Central memory CD8-positive, alpha-beta T cell (primary cell): Measurements from ENCODE around the gene MYCBP2.
"Not testable (repeated sequence)": the region's sequence is repeated elsewhere in the genome, so short reads cannot be mapped to it uniquely, and the experiment has no call there.

Experiments used
- ATAC-seq: fragments of 150-1000 bp; cut with Tn5 transposase; replicated peaks from 2 replicates; pipeline ENCODE4 v1.10.0; 2022; ENCODE audit warnings: mild to moderate bottlenecking, moderate FRiP score, moderate number of reproducible peaks; ENCODE audit not compliant: poor library complexity, severe bottlenecking; ENCODE audit errors: extremely low read depth
- DNase-seq, 2 donors: peaks; one replicate each; pipeline ENCODE4 v3.0.0; 2021; ENCODE audit warnings: low spot score in 2 of 2
- H3K27ac Mint-ChIP-seq: one replicate; pipeline ENCODE4 v1.8.0; 2022; ENCODE audit warnings: low read depth, mild to moderate bottlenecking, moderate library complexity, mixed read lengths
- H3K27me3 Mint-ChIP-seq: one replicate; pipeline ENCODE4 v1.8.0; 2022; ENCODE audit warnings: mixed read lengths
- H3K36me3 Mint-ChIP-seq: one replicate; pipeline ENCODE4 v1.8.0; 2022; ENCODE audit warnings: mild to moderate bottlenecking, moderate library complexity, mixed read lengths; ENCODE audit not compliant: insufficient read depth
- H3K4me1 Mint-ChIP-seq: one replicate; pipeline ENCODE4 v1.8.0; 2022; ENCODE audit warnings: mixed read lengths
- H3K4me3 Mint-ChIP-seq: one replicate; pipeline ENCODE4 v1.8.0; 2022; ENCODE audit warnings: mild to moderate bottlenecking, moderate library complexity, mixed read lengths
- H3K9me3 Mint-ChIP-seq: one replicate; pipeline ENCODE4 v1.8.0; 2022; ENCODE audit warnings: mixed read lengths

Gene MYCBP2

DNA sequence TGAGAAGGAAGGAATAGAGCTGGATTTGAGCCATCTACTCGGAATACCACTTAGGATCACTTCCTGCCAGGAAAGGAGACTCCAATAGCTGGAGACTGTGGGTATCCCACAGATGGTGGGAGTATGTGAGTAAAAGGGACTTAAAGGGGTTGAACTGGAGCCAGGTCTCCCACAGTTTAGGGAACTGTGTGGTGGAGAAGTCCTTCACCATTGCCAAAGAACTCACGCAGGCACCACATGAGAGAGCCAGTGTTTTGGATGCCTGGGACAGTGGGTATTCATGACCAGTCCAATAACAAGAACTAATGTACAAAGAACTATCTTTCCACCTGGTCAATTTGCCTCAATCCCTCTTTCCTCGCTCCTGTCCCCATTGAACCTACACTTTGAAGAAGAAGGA, 24.4 kb upstream of the MYCBP2 start:
- Mint-ChIP-seq H3K9me3 (no peaks in the 10 kb centered on the region), H3K27ac (no peak overlapping the region), H3K27me3 (no peaks in the 10 kb centered on the region), H3K36me3 (no peaks in the 10 kb centered on the region), H3K4me1 (peaks cover 12% of the 10 kb centered on the region), H3K4me3 (no peak overlapping the region)
- DNase-seq (no peak), ATAC-seq (no peak)

DNA sequence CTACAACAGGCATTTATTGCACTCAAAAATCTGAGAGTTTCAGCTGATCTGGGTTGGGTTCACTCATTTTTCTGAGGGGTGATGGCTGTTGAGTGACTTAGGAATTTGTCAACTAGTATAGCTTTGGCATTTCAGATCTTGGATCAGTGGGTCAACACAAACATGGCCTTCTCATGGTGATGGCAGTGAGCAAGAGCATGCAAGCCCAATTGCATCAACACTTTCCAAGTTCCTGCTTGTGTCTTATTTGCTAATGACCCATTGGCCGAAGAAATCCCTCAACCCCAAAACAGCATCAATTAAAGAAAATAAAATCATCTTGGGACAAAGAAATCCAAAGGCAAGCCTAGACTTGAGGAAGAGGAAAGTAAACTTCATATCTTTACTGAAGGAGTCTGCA, 23.9 kb upstream of the MYCBP2 start:
- no peak overlapping the region for H3K27ac Mint-ChIP-seq
- H3K4me1 Mint-ChIP-seq = peaks cover 12% of the 10 kb centered on the region
- ATAC-seq = no peak

DNA sequence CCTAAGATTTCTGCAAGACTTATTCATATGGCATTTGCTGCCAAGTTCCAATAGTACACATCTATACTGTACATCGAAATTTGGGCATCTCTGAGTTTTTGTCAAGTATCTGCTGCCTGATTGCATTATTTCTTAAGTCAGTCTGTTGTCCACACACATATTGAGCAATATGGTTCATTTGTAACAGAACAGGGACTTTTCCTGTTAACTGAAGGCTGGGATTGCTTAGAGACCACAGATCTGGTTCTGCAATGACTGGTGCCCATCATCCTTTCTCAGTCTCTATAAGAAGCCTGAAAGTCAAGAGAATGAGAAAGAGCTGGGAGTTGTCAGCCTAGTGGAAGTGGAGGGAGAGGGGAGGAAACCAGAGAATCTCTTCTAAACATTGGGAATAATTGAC, 22.5 kb upstream of the MYCBP2 start:
- H3K27me3 Mint-ChIP-seq = no peaks in the 10 kb centered on the region
- ATAC-seq (no peak), DNase-seq (no peak)
- peaks cover 18% of the 10 kb centered on the region for H3K4me1 Mint-ChIP-seq
- no peaks in the 10 kb centered on the region for H3K36me3 Mint-ChIP-seq
- H3K9me3 Mint-ChIP-seq = no peaks in the 10 kb centered on the region
- H3K27ac Mint-ChIP-seq = no peak overlapping the region
- H3K4me3 Mint-ChIP-seq = no peak overlapping the region

More for the DNA sequence above, 23.9 kb upstream of the MYCBP2 start:
- H3K36me3 Mint-ChIP-seq = no peaks in the 10 kb centered on the region
- no peaks in the 10 kb centered on the region for H3K27me3 Mint-ChIP-seq
- no peaks in the 10 kb centered on the region for H3K9me3 Mint-ChIP-seq
- no peak overlapping the region for H3K4me3 Mint-ChIP-seq
- DNase-seq = no peak

DNA sequence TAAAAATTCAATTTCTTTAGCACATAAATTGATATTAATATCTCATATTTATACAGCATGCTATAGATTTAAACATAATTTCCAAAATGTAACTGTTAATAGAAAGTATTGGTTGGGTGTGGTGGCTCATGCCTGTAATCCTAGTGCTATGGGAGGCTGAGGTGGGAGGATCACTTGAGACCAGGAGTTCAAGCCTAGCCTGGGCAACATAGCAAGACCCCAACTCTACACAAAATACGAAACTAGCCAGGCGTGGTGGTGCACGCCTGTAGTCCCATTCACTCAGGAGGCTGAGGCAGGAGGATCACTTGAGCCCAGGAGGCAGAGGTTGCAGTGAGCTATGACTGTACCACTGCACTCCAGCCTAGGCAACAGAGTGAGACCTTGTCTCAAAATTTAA, 20.5 kb upstream of the MYCBP2 start:
- H3K36me3 Mint-ChIP-seq, H3K27ac Mint-ChIP-seq, H3K9me3 Mint-ChIP-seq, H3K4me1 Mint-ChIP-seq, H3K4me3 Mint-ChIP-seq, H3K27me3 Mint-ChIP-seq, ATAC-seq, DNase-seq: not testable (repeated sequence)

DNA sequence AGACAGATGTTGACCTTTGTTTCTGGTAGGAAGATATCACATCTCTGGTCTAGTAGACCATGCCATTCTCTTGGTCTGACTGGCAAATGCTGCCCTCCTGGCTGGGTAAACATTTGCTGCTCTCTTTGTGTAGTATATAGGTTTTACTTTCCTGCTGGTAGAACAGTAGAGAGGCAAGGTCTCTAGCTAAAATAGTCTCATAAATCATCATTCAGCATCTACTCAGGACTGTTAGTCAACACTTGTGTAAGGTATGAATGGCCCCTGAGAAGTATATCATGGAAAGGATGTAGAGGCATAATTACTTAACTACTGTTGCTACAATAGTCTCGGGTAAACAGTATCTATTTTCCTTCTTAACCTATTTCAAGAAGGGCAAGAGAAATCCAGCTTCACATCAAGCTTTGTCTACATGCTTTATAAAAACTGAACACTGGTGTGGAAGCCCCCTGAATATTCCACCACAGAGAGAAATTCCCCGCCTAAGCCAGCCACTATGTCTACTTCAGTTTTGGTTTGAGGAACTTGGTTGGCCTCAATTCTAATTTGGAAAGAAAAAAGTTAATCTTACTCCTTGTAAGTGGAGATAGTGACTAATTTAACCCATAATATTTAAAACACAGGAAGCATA, 18.4 kb upstream of the MYCBP2 start:
- H3K4me3 Mint-ChIP-seq = peak overlapping the region; percentile 37
- H3K27me3 Mint-ChIP-seq = no peaks in the 10 kb centered on the region
- no peaks in the 10 kb centered on the region for H3K9me3 Mint-ChIP-seq
- H3K27ac Mint-ChIP-seq = peak overlapping the region; percentile 77
- peak; percentile 86 for ATAC-seq
- DNase-seq = no peak
- peaks cover 7% of the 10 kb centered on the region for H3K4me1 Mint-ChIP-seq
- no peaks in the 10 kb centered on the region for H3K36me3 Mint-ChIP-seq

DNA sequence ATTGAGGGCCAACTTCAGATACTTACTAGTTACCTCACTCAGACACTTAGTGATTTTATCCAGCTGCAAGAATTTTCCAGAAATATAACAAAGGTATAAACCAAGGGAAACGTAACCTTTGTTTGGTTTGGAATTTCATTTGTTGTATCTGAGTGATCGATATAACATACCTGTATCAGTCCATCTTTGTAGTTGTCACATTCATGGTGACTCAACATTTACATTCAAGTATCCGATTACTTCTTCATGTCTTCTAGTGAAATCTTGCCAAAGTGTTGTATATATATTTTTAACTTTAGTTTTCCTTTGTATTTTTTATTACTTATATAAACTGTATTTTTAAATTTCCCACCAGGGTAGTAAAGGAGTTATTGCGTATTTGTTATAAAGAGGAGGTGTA, 16.9 kb upstream of the MYCBP2 start:
- ATAC-seq = no peak
- peaks cover 7% of the 10 kb centered on the region for H3K4me1 Mint-ChIP-seq
- H3K36me3 Mint-ChIP-seq = no peaks in the 10 kb centered on the region
- no peak overlapping the region for H3K4me3 Mint-ChIP-seq
- H3K27me3 Mint-ChIP-seq = no peaks in the 10 kb centered on the region
- no peaks in the 10 kb centered on the region for H3K9me3 Mint-ChIP-seq
- no peak overlapping the region for H3K27ac Mint-ChIP-seq
- no peak for DNase-seq

DNA sequence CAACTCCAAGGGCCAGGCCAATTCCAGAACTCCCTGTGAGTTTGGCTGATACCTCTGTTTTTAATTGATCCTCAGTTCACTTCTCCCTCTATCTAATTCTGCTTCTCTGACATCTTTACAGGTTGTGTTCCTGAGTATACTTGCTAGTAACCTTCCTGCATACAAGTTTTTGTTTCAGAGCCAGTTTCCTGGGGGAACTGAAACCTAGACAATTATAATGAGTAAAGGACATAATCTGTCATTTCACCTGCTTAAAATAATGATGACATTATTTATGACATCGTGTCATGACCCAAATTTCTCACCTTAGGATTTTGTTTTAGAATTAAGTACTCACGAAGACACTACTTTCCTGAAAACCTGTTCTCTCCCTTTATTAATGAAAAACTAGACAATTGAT, 12.5 kb upstream of the MYCBP2 start:
- no peaks in the 10 kb centered on the region for H3K27me3 Mint-ChIP-seq
- no peak overlapping the region for H3K4me3 Mint-ChIP-seq
- no peak for DNase-seq
- H3K36me3 Mint-ChIP-seq = no peaks in the 10 kb centered on the region
- no peaks in the 10 kb centered on the region for H3K9me3 Mint-ChIP-seq
- no peak for ATAC-seq
- no peak overlapping the region for H3K27ac Mint-ChIP-seq
- no peaks in the 10 kb centered on the region for H3K4me1 Mint-ChIP-seq

DNA sequence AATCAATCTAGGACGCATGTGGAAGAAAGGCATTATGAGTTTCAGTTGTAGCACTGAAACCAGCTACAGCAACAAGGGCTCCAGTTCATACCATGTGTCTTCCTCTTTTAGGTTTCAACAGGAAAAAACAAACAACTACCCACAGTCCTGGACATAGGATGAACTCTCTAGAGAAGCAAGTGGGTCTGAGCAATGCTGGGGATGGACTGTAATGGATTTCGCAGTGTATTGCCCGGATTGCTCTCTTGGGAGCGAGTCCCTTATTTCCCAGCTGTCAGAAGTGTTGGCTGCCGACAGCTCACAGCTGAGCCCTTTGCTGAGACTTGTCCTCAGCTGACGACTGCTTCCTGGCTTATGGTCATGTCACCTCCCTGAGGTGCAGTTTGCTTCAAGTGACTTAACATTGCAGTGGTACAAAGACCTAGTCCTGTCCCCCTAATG, 12.1 kb upstream of the MYCBP2 start:
- peak; percentile 28 for ATAC-seq
- no peak for DNase-seq
- no peak overlapping the region for H3K4me3 Mint-ChIP-seq
- H3K27me3 Mint-ChIP-seq = no peaks in the 10 kb centered on the region
- no peaks in the 10 kb centered on the region for H3K9me3 Mint-ChIP-seq
- no peaks in the 10 kb centered on the region for H3K4me1 Mint-ChIP-seq
- no peak overlapping the region for H3K27ac Mint-ChIP-seq
- no peaks in the 10 kb centered on the region for H3K36me3 Mint-ChIP-seq

DNA sequence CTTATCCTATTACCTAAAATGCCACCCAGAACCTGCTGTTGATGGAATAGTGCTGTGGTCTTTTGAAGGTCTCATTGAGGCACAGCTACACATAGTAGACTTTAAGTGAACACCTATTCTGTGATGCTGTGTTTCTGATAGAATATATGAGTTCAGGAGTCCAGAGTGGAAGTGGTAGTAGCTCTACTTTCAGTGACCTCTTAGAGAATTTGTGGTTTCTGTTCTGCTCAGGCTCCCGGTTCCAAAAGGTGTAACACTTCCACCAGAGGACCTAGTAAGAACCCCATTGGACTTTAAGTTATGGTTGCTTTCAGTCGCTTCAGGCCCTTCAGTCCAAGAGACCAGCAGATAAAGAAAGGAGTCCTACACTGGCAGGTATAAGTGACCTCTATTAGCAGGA, 11.4 kb upstream of the MYCBP2 start:
- Mint-ChIP-seq H3K36me3 (no peaks in the 10 kb centered on the region), H3K4me3 (no peak overlapping the region)
- ATAC-seq = no peak

DNA sequence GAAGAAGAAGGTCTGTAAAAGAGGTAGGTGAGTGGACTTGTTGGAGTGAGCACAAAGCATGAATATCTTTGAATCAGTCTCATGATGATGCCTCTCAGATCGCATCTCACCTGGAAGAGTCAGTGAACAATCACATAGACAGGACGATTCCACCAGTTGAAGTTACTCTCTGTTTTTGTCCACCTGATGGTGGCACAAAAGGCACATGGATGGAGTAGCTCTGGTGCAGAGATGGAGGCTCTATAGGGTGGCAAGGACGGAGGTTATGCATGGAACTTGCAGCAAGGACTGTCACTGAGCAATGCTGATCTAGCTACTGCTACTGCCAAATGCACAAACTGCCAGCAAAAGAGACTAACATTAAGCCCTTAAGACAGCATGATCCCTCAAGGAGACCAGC, 10.3 kb upstream of the MYCBP2 start:
- DNase-seq = no peak
- Mint-ChIP-seq H3K4me1 (no peaks in the 10 kb centered on the region), H3K9me3 (no peaks in the 10 kb centered on the region), H3K27ac (no peak overlapping the region), H3K27me3 (no peaks in the 10 kb centered on the region), H3K36me3 (no peaks in the 10 kb centered on the region), H3K4me3 (no peak overlapping the region)
- no peak for ATAC-seq

More for the DNA sequence above, 11.4 kb upstream of the MYCBP2 start:
- no peak overlapping the region for H3K27ac Mint-ChIP-seq
- DNase-seq = no peak
- H3K9me3 Mint-ChIP-seq = no peaks in the 10 kb centered on the region
- H3K27me3 Mint-ChIP-seq = no peaks in the 10 kb centered on the region
- no peaks in the 10 kb centered on the region for H3K4me1 Mint-ChIP-seq

DNA sequence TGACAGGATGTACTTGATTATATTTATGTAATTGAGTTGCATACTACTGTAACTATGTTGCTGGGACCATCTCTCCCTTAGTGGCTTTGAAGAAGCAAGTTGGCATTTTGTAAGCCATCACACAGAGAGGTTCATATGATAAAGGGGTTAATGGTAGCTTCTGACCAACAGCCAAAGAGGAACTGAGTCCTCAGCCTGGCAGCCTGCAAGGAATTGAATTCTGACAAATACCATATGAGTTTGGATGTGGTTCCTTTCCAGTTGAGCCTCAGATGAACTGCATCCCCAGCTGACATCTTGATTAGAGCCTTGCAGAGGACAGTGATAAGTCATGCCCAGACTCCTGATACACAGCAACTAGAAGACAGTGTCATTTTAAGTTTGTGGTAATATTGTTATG, 8.6 kb upstream of the MYCBP2 start:
- DNase-seq (no peak), ATAC-seq (no peak)
- no peaks in the 10 kb centered on the region for H3K9me3 Mint-ChIP-seq
- H3K36me3 Mint-ChIP-seq = no peaks in the 10 kb centered on the region
- peaks cover 6% of the 10 kb centered on the region for H3K4me1 Mint-ChIP-seq
- H3K4me3 Mint-ChIP-seq = no peak overlapping the region
- no peak overlapping the region for H3K27ac Mint-ChIP-seq
- H3K27me3 Mint-ChIP-seq = no peaks in the 10 kb centered on the region

DNA sequence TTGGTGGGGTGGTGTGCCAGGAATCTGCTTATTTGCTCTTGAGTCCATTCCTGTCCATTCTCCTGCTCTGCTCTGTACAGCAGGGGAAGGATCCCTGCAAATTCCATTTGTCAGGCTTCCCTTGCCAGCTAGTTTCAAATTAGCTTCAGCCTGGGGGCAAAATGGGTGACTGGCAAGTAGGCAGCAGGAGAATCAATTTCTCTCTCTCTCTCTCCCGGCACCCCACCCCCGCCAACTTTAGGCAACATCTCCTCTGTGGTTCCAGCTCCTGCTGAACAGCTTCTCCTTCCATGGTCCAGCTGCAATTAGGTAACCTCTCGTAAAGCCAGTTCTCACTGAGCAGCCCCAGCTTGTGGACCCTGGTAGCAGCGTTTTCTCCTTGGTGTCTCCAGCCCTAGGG, 6.7 kb upstream of the MYCBP2 start:
- no peaks in the 10 kb centered on the region for H3K9me3 Mint-ChIP-seq
- no peak for ATAC-seq
- H3K4me3 Mint-ChIP-seq = no peak overlapping the region
- peaks cover 8% of the 10 kb centered on the region for H3K36me3 Mint-ChIP-seq
- H3K27ac Mint-ChIP-seq = no peak overlapping the region
- H3K4me1 Mint-ChIP-seq = peaks cover 20% of the 10 kb centered on the region
- H3K27me3 Mint-ChIP-seq = no peaks in the 10 kb centered on the region
- DNase-seq = no peak

DNA sequence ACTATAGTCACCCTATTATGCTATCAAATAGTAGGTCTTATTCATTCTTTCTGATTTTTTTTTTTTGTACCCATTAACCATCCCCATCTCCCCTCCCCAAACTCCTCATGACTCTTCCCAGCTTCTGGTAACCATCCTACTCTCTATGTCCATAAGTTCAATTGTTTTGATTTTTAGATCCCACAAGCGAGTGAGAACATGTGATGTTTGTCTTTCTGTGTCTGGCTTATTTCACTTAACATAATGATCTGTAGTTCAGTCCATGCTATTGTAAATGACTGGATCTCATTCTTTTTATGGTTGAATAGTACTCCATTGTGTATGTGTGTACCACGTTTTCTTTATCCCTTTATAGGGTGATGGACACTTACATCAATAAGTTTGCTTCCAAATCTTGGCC, 4.5 kb upstream of the MYCBP2 start:
- peak overlapping the region; percentile 8 for H3K27ac Mint-ChIP-seq
- H3K9me3 Mint-ChIP-seq = no peaks in the 10 kb centered on the region
- DNase-seq (no peak), ATAC-seq (no peak)
- peaks cover 13% of the 10 kb centered on the region for H3K36me3 Mint-ChIP-seq
- no peaks in the 10 kb centered on the region for H3K27me3 Mint-ChIP-seq
- H3K4me1 Mint-ChIP-seq = peaks cover 27% of the 10 kb centered on the region
- no peak overlapping the region for H3K4me3 Mint-ChIP-seq
